HG03354 (cell line): Measurements from ENCODE around the gene PML.
"Not testable (repeated sequence)": the region's sequence is repeated elsewhere in the genome, so short reads cannot be mapped to it uniquely, and the experiment has no call there.

Source experiments
- ATAC-seq: cut with Tn5 transposase; IDR thresholded peaks from one replicate; pipeline ENCODE4 v1.9.1; 2021; ENCODE audit warnings: mild to moderate bottlenecking; ENCODE audit not compliant: unreplicated experiment, poor library complexity, severe bottlenecking

PML gene

DNA sequence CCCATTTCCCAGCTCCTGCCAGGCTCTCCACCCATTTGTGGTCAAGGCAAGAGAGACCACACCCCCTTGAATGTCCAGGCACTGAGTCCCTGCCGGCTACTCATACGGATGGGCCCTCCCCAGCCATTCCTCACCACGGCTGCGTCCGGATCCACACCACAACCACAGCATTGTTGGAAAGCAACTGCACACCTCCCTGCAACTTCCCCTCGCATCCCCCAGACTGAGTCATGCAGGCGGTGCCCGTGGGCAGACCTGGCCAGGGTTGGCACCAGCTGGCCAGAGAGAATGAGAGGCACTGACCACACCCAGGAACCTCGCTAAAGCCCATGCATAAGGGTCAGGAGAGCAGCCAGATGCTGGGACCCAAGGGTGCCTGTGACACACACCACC is 37.8 kb upstream of the PML start:
- no peak for ATAC-seq

DNA sequence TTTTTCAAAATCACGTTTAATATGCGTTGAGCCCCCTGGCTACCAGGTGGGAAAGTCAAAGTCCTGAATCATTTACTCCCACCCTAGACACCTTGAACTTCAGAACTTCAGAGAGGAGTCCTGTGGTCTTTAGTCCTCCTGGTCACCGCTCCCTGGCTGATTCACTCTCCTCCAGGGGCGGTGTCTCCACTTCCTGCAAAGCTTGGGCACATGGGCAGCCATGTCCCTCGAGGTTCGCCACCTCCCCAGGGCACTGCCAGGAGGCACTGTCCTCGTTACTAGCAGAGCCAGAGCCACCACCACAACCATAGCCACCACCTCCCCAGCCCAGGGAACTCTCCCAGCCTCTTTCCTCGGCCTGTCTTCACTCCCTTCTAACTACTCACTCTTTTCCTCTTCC is 37.2 kb upstream of the PML start:
- ATAC-seq = no peak

DNA sequence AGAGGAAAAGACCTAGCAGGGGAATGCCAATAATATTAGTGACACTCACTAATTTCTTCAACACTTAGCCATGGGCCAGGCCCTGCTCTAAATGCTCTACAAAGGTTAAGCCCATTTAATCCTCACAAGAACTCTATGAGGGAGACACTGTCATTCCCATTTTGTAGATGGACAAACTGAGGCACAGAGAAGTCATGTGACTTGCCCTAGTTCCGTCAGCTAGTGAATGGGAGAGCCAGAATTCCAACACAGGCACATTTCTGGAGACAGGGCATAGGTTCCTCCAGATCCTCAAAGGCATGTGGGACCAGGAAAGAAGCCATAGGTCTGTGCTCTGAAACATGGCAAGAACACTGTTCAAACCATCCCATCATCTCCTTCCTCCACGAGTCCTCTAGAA is 36.7 kb upstream of the PML start:
- no peak for ATAC-seq

DNA sequence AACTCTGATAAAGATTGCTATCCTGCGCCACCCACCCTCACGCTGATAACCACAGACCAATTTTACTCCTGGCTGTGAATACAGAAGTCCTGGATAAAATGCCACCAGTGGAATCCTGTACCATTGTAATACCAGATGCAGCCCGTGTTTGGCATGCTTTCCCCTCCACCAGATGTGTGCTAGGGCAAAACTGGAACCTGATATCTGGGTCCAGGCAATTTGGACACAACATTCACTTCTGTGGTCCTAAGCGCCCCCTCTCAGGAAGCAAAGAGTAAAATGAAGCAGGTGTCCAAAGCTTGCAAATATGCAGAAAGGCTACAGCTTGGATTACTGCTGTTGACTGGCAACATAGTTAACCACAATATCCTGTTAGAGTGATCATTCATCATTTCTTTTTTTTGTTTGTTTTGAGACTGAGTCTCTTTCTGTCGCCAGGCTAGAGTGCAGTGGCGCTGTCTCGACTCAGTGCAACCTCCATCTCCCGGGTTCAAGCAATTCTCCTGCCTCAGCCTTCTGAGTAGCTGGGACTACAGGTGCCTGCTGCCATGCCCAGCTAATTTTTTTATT is 35.4 kb upstream of the PML start:
- ATAC-seq = peak; percentile 75

DNA sequence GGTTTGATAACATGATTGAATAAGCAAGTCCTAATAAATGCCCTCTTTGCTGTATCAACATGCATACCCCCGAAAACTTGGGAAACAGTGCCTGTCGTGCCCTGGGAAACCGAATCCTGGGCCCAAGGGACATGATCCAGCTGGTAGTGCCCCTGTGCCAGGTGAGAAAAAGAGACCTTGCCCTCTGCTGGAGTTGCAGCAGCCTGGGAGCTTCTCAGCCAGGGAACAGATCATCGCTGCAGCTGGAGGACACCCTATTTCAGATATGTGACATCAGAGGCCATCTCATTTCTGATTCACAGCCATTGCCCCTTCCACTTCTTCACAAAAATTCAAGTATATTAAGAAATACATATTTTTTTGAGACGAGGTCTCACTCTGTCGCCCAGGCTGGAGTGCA is 34.7 kb upstream of the PML start:
- ATAC-seq = no peak

DNA sequence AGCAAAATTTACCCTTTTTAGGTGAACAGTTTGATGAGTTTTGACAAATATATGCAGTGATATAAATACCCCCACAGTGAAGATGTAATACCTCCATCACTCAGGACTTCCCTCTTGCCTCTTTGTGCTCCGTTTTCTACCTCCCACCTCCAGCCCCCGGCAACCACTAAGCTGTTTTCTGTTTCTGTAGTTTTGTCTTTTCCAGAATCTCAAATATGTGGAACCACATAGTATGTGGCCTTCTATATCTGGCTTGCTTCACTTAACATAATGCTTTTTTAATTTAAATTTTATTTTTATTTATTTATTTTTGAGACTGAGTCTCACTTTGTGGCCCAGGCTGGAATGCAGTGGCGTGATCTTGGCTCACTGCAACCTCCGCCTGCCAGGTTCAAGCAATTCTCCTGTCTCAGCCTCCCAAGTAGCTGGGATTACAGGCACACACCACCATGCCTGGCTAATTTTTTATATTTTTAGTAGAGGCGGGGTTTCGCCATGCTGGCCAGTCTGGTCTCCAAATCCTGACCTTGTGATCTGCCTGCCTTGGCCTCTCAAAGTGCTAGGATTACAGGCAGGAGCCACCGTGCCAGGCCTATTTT is 33.9 kb upstream of the PML start:
- not testable (repeated sequence) for ATAC-seq

DNA sequence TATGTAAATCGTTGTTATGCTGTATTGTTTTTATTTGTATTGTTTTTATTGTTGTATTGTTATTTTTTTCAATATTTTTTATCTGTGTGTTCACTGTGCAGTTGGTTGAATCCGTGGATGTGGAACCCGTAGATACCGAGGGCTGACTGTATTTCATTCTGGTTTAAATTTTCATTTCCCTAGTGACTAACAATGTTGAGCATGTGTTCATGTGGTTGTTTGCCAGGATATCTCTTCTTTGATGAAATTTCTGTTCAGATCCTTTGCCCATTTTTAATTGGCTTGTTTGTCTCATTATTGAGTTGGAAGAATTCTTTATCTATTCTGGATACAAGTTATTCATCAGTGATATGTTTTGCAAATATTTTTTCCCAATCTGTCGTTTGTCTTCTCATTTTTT is 32.1 kb upstream of the PML start:
- ATAC-seq = no peak

DNA sequence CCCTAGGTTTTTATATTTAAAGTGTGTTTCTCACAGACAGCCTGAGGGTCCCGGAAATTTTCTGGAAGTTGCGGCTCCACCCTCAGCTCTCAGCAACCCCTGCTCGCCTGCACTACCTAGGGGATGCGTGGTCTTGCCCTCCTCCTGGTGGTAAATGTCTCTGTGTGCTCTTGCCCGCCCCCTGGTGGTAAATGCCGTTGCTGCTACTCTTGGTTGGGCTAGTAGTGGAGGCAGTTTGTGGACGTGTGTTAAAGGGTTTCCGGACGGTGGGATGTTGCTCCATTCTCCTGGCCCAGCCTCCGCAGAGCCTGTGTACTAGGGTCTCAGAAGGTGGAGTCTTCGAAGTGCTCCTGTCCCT is 29.8 kb upstream of the PML start:
- ATAC-seq = peak; percentile 70

DNA sequence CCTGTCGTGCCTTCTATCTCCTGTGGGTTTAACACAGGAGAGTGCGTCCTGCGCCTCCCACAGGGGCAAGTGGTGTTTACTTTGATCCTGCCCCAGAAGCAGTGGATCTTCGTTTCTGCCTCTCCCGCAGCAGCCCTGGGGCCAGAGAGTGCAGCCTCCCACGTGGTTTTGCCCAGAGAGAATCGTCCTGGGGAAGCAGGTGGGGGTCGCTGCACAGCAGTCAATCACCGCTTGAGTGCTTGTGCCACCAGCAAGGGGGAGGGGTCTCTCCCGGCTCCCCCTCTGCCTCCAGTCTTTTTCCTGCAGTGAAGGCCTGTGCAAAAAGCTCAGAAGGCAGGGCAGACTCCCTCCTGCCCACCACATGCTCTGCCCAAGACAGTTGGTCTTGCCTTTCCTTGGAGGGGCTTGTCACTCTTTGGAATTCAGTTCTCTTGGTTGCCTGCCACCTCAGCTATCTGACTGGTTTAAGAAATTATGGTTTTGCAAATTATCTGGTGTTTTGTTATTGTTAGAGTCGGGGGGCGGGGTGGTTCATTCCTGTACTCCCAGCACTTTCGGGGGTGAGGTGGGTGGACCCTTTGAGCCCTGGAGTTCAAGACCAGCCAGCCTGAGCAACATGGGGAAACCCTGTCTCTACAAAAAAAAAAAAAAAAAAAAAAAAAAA is 29.3 kb upstream of the PML start:
- ATAC-seq = peak; percentile 26

DNA sequence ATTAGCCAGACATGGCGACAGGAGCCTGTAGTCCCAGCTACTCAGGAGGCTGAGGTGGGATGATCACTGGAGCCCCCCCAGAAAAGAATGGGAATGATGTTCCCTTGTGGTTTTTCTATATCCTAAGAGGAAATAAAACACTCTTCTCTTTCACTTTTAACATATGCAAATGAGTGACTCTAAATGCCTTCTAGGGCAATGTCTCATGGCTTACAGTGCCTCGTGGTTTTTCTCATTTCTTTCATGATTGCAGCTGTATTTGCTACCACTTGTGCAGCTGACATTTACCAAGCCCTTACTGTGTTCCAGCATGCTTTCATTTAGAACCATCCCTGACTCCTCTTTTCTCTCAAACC is 28.8 kb upstream of the PML start:
- ATAC-seq = peak; percentile 62

DNA sequence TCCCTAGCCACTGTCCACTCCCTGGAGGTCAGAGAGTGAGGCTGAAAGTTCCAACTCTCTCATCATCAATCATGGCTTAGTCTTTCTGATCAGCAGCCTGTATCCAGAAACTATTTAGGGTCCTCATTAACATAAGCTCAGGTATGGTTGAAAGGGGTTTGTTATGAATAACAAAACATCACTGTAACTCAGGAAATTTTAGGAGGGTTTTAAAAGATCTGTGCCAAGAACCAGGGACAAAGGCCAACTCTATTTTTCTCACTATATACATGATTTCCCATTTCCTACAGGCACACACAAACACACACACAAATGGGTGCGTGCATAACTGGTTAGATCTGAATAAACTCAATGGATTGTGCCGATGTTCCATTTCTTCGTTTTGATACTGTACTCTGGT is 26.1 kb upstream of the PML start:
- no peak for ATAC-seq

DNA sequence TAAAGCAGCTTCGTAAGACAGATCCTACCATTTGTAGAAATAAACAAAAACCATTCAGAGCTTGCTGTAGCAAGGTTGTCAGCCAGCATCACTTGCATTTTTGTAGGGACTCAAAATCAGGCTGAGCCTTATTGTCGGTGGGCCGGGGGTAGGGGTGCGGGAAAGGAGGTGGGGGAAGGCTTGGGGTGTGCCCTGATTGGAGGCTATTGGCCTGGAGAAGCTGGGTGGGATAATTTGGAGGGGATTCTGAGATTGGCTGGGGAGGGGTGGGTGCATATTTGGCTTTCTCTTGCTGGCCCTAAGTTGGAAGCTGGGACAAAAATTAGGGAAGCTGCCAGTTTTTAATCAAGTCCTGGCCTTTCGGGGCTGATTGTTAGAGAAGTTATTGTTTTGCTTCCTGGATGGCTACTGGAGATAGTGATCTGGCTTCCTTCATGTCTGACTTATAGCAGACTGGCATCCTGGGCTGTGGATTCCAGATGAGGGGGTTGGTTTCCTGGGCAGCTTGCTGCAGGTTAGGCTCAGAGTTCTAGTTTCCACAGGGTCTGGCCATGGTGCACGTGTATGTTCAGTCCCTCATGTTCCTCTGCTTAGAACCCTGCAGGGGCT is 25.3 kb upstream of the PML start:
- no peak for ATAC-seq

DNA sequence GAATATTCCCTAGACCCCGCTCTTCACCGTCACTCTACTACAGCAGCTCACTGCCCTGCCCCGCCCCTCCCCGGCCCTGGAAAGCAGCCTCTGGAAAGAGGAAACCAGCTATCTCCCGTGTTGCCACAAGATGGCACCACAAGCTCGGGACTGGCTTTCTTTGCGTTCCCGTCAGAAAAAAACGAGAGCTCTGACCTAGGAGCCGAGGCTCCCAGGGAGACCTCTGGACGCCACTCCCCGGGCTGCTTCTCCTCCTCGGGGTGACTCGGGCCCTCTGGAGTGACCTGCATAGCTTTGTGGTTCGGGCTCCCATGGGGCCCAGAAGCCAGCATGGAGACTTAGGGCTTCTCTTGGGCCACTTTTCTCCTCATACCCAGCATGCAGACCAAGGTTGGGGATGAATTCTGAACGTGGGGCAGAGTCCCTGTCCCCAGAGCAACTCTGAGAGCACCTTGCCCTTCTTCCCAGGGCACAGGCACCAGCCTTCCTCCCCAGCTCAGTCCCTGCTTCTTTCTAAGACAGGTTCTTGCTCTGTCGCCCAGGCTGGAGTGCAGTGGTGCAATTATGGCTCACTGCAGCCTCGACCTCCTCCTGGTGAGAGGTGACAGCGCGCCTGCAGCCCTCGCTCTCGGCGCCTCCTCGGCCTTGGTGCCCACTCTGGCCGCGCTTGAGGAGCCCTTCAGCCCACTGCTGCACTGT is 21.4 kb upstream of the PML start:
- ATAC-seq = peak; percentile 62

DNA sequence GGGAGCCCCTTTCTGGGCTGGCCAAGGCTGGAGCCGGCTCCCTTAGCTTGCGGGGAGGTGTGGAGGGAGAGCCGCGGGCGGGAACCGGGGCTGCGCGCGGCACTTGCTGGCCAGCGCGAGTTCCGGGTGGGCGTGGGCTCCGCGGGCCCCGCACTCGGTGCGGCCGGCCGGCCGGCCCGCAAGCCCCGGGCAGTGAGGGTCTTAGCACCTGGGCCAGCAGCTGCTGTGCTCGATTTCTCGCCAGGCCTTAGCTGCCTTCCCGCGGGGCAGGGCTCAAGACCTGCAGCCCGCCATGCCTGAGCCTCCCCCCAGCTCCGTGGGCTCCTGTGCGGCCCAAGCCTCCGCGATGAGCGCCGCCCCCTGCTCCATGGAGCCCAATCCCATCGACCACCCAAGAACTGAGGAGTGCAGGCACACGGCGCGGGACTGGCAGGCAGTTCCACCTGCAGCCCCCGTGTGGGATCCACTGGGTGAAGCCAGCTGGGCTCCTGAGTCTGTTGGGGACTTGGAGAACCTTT is 20.8 kb upstream of the PML start:
- not testable (repeated sequence) for ATAC-seq

DNA sequence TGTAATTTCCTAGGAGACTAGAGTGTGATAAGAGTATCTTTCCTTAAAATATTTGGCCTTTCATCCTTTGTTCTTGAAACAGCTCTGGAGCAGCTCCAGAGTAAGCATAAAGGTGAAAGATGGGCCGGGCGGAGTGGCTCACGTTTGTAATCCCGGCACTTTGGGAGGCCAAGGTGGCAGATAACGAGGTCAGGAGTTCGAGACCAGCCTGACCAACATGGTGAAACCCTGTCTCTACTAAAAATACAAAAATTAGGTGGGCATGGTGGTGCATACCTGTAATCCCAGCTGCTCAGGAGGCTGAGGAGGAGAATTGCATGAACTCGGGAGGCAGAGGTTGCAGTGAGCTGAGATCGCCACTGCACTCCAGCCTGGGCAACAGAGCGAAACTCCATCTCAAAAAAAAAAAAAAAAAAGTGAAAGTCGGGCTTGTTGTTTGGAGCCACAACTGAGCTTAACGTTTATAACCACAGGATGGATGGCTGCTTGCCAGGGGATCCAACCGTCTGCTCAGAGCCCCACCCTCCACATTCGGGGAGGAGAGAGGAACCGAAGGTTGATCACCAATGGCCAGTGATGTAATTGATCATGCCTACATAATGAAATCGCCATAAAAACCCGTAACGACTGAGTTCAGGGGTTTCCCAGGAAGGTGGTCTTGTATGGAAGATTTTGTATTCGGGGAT is 18.9 kb upstream of the PML start:
- ATAC-seq = not testable (repeated sequence)

DNA sequence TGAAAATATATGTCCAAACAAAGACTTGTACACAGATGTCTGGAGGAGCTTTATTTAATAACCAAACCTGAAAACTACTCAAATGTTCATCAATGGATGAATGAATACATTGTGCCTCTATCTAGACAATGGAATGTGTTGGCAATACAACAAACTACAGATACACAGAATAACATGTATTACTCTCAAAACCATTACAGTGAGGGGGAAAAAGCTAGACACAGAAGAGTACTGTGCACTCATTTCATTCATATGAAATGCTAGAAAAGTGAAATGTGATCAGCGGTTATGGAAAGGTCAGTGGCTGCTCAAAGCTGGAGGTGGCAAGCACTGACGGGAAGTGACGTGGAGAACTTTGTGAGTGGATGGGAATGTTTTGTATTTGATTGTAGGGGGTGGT is 15.6 kb upstream of the PML start:
- ATAC-seq = no peak

DNA sequence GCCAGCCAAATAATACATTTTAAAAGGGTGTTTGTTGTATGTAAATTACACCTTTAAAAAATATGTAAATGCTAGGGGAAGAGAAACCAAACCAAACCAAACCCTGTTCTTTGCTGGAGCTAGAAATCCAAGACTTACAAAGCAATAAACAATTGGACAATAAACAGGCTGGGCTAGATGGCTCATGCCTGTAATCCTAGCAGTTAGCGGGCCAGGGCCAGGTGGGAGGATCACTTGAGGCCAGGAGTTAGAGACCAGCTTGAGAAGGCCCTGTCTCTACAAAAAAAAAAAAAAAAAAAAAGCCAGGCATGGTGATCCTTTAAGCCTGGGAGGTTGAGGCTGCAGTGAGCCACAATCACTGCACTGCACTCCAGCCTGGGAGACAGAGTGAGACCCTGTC is 14.9 kb upstream of the PML start:
- ATAC-seq = no peak

DNA sequence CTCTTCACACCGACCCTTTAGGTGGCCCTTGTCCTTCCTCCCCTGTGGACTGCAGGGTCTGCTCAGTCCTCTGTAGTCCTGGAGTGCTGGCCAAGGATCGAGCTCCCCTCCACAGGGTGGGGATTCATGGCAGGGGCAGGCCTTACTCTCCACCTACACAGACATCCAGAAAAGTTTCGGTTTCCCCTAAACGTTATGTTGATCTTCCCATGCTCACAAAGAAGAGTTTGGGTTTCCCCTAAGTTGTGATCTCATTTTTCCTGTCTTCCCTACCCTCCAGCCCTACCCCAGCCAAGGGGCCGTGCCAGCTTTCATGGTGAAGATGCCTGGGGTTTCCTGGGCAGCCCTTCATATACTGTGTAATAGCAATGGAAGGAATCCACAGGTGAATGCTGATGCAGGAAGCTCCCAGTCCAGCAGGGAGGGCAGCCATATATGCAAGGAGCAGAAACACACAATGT is 12.7 kb upstream of the PML start:
- ATAC-seq = no peak

DNA sequence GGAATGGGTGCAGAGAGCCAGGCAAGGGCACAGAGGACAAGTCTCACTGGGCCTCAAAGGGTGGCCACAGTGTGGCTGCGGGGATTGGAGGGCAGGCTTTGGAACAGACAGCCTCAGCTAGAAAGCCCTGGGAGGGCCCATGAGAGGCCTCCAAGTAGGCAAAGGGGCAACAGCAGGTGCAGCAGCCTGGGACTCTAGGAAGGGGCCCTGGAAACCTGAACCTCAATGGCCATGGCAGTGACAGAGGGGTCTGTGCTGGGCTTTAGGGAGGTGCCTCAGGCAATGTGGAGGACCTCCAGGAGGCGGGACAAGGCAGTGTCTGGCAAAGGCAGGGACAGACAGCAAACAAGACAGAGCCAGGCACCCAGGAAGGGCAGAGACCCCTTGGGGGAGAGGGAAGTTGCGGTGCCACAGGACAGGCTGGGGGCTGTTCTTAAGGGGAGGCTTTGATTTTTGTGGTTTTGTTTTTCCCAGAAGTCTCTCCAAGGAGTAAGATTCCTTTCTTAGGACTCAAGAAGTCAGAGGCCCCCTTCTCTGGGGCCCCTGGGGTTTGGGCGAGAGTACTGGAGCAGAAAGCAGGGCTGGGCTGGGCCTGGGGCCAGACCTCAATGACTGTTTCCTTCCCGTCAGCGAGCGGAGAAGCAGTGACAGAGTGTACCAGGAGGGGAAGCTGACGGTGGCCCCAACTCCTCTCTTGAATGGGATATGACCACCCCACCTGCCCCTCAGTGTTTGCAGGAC is 12.1 kb upstream of the PML start:
- no peak for ATAC-seq
